Loucy (cell line): ENCODE measurements around the gene VAT1.

ENCODE experiments used
- H2AFZ ChIP-seq: fragments of 200-600 bp; sonication (generic); 2 replicates; pipeline ENCODE4 v1.6.0; 2016; ENCODE audit warnings: antibody characterized with exemption, mild to moderate bottlenecking, low read length, moderate library complexity
- H3F3A ChIP-seq: fragments of 200-600 bp; 2 replicates; pipeline ENCODE4 v1.6.0; 2016; ENCODE audit warnings: antibody characterized with exemption, low read depth, mild to moderate bottlenecking
- H3K27me3 ChIP-seq: fragments of 200-600 bp; sonication (generic); 2 replicates; pipeline ENCODE4 v1.6.1; 2014; ENCODE audit warnings: low read length, mild to moderate bottlenecking; ENCODE audit not compliant: insufficient read depth, poor library complexity, severe bottlenecking
- H3K36me3 ChIP-seq: fragments of 200-600 bp; sonication (generic); 2 replicates; pipeline ENCODE4 v1.6.1; 2016; ENCODE audit warnings: low read length; ENCODE audit not compliant: insufficient read depth
- H3K4me1 ChIP-seq: fragments of 200-600 bp; sonication (generic); 2 replicates; pipeline ENCODE4 v1.5.1; 2014; ENCODE audit warnings: low read length, mild to moderate bottlenecking; ENCODE audit not compliant: insufficient read depth, poor library complexity, severe bottlenecking
- H3K4me2 ChIP-seq: fragments of 200-600 bp; sonication (generic); 2 replicates; pipeline ENCODE4 v1.6.0; 2014; ENCODE audit warnings: antibody characterized with exemption, low read length, low read depth, mild to moderate bottlenecking; ENCODE audit not compliant: poor library complexity, severe bottlenecking
- H3K4me3 ChIP-seq: fragments of 200-600 bp; sonication (generic); 2 replicates; pipeline ENCODE4 v1.5.1; 2014; ENCODE audit warnings: low read length, mild to moderate bottlenecking, mixed read lengths; ENCODE audit not compliant: poor library complexity, severe bottlenecking
- H3K79me2 ChIP-seq: fragments of 200-600 bp; sonication (generic); 2 replicates; pipeline ENCODE4 v1.6.1; 2014; ENCODE audit warnings: low read length; ENCODE audit not compliant: insufficient read depth
- H3K9ac ChIP-seq: fragments of 200-600 bp; sonication (generic); 2 replicates; pipeline ENCODE4 v1.6.0; 2014; ENCODE audit warnings: mild to moderate bottlenecking, low read depth, low read length, moderate library complexity; ENCODE audit not compliant: poor library complexity, severe bottlenecking
- H3K9me2 ChIP-seq: fragments of 200-600 bp; sonication (generic); replicated peaks from 2 replicates; pipeline ENCODE4 v1.6.1; 2016; ENCODE audit warnings: low read depth, low read length, mixed read lengths
- H3K9me3 ChIP-seq: fragments of 200-600 bp; sonication (generic); 2 replicates; pipeline ENCODE4 v1.6.1; 2014; ENCODE audit warnings: mild to moderate bottlenecking, antibody characterized with exemption, low read length, low read depth; ENCODE audit not compliant: insufficient read depth
- H4K20me1 ChIP-seq: fragments of 200-600 bp; sonication (generic); 2 replicates; pipeline ENCODE4 v1.6.0; 2014; ENCODE audit warnings: antibody characterized with exemption, low read length, mild to moderate bottlenecking; ENCODE audit not compliant: insufficient read depth, poor library complexity, severe bottlenecking
- EZH2phosphoT487 ChIP-seq: fragments of 200-600 bp; IDR thresholded peaks from 2 replicates; pipeline ENCODE4 v1.6.1; 2018; ENCODE audit warnings: antibody characterized with exemption, mild to moderate bottlenecking, moderate library complexity, borderline replicate concordance
- TF ChIP-seq, protein P1 (sequence below): fragments of 200-600 bp; sonication (generic); conservative IDR thresholded peaks from 2 replicates; pipeline ENCODE4 v1.5.1; 2014; ENCODE audit warnings: mild to moderate bottlenecking, antibody characterized with exemption, low read length

Gene VAT1

DNA sequence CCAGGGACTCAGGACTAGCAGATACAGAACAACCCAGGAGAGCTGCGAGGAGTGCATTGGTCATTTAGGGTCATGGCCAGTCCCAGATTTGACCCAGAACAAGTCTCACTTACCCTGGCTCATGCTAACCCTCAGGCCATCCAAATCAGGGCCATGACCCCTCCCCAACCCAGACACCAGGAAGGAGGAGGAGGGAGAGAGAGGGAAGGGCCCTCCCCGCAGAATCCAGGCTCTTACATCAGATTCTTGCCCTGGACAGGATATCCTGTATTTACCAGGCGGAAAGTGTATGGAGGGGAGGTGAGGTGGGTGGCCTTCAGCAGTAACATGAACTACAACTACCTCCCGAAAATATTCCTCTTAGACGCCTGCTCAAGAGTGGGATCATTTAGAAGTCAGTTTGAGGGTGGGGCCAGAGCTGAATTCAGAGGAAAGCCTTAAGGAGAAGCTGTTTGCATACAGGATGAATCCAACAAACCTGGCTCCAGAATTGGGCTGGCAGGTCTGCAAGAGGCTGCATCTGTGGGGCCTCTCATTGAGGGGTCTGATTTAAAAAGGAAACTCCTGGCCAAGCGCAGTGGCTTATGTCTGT lies 2.1 kb downstream of the VAT1 start:
- Histone ChIP-seq H3K79me2 (peaks cover 46% of the 10 kb centered on the region), H3K4me1 (peaks cover 34% of the 10 kb centered on the region), H3K4me2 (peak overlapping the region; percentile 91), H2AFZ (no peak overlapping the region), H3K9me2 (no peaks in the 10 kb centered on the region), H4K20me1 (peaks cover 24% of the 10 kb centered on the region), H3K9me3 (no peaks in the 10 kb centered on the region), H3K4me3 (peak overlapping the region; percentile 92), H3K9ac (peak overlapping the region; percentile 94), H3K27me3 (no peaks in the 10 kb centered on the region), H3K36me3 (peaks cover 18% of the 10 kb centered on the region; the same call in 1 of the 2 replicates), H3F3A (0 out of 2 replicates have a peak, but pooled peaks cover 4% of the 10 kb centered on the region)
- TF ChIP-seq EZH2phosphoT487 = no peak

DNA sequence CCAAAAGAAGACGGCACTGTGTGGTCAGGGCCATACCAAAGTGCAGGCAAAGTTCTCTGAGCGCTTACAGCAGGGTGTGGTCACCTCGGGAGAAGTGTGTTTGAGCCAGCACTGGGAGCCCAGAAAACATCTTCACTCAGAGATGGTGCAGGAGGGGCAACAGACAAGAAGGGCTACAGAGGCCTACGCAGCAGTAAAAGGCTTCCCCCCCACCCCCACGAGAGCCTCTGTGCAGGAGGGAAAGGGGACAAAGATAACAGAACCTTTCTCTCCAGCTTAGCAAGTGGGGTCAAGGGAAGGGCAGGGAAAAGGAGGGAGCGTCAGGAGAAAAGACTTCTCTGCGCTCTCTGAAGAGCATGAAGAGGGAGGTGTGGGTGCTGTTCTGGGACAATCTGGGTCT lies 2.8 kb downstream of the VAT1 start:
- H3K79me2 ChIP-seq = peaks cover 46% of the 10 kb centered on the region
- no peaks in the 10 kb centered on the region for H3K9me2 ChIP-seq
- H3F3A ChIP-seq = 0 out of 2 replicates have a peak, but pooled peaks cover 4% of the 10 kb centered on the region
- no peaks in the 10 kb centered on the region for H3K9me3 ChIP-seq
- TF ChIP-seq, protein P1, sequence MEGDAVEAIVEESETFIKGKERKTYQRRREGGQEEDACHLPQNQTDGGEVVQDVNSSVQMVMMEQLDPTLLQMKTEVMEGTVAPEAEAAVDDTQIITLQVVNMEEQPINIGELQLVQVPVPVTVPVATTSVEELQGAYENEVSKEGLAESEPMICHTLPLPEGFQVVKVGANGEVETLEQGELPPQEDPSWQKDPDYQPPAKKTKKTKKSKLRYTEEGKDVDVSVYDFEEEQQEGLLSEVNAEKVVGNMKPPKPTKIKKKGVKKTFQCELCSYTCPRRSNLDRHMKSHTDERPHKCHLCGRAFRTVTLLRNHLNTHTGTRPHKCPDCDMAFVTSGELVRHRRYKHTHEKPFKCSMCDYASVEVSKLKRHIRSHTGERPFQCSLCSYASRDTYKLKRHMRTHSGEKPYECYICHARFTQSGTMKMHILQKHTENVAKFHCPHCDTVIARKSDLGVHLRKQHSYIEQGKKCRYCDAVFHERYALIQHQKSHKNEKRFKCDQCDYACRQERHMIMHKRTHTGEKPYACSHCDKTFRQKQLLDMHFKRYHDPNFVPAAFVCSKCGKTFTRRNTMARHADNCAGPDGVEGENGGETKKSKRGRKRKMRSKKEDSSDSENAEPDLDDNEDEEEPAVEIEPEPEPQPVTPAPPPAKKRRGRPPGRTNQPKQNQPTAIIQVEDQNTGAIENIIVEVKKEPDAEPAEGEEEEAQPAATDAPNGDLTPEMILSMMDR = no peak
- no peak for TF ChIP-seq EZH2phosphoT487
- no peak overlapping the region for H2AFZ ChIP-seq
- H3K4me2 ChIP-seq = peak overlapping the region; percentile 91
- H3K27me3 ChIP-seq = no peaks in the 10 kb centered on the region
- peaks cover 29% of the 10 kb centered on the region for H3K4me1 ChIP-seq
- H3K4me3 ChIP-seq = peak overlapping the region; percentile 92
- H3K9ac ChIP-seq = peak overlapping the region; percentile 94
- H4K20me1 ChIP-seq = peaks cover 24% of the 10 kb centered on the region
- H3K36me3 ChIP-seq = peaks cover 25% of the 10 kb centered on the region; the same call in 1 of the 2 replicates

DNA sequence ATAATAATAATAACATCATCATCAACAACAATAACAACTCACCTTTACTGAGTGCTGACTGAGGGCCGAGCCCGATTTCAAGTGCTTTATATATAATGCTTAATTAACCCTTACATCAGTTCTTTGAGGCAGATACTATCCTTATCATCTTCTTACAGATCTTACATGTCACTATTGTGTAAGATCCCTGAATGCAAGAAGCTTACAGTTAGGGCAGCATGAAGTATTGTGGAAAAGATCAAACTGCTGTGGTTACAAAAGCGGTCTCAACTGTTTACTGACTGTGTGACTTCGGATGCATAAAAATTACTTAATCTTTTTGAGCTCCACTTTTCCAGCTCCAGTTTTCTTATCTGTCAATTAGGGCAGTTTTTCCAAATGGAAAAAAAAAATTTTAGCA lies 3.3 kb downstream of the VAT1 start:
- H3K9me2 ChIP-seq = no peaks in the 10 kb centered on the region
- no peaks in the 10 kb centered on the region for H3K9me3 ChIP-seq
- peak overlapping the region; percentile 92 for H3K4me3 ChIP-seq
- peak overlapping the region; percentile 91 for H3K4me2 ChIP-seq
- H2AFZ ChIP-seq = no peak overlapping the region
- H3K9ac ChIP-seq = peak overlapping the region; percentile 94
- H3K4me1 ChIP-seq = peaks cover 29% of the 10 kb centered on the region
- H3K27me3 ChIP-seq = no peaks in the 10 kb centered on the region
- peaks cover 27% of the 10 kb centered on the region; the same call in 1 of the 2 replicates for H3K36me3 ChIP-seq
- H4K20me1 ChIP-seq = peaks cover 24% of the 10 kb centered on the region
- H3F3A ChIP-seq = 0 out of 2 replicates have a peak, but pooled peaks cover 4% of the 10 kb centered on the region
- H3K79me2 ChIP-seq = peaks cover 46% of the 10 kb centered on the region
- TF ChIP-seq, protein P1 = no peak
- no peak for TF ChIP-seq EZH2phosphoT487
